Suprapubic skin (tissue), 4 donors: ENCODE data around the gene KRTDAP. TPM values are rescaled to one million over a fixed set of nuclear protein-coding genes. Genes with fewer than 3 reads are reported as not detected.

Experiments used
- DNase-seq, 2 donors: peaks; one replicate each; pipeline ENCODE4 v3.0.0-alpha.2; 2019; ENCODE audit warnings: low spot score in 2 of 2
- H3K27ac ChIP-seq: fragments of 200-600 bp; sonication (generic); one replicate; pipeline ENCODE4 v1.5.1; 2019
- H3K27me3 ChIP-seq: fragments of 200-600 bp; sonication (generic); one replicate; pipeline ENCODE4 v1.5.1; 2019
- H3K36me3 ChIP-seq: fragments of 200-600 bp; sonication (generic); one replicate; pipeline ENCODE4 v1.5.1; 2019
- H3K4me1 ChIP-seq: fragments of 200-600 bp; sonication (generic); one replicate; pipeline ENCODE4 v1.5.1; 2019
- H3K4me3 ChIP-seq: fragments of 200-600 bp; sonication (generic); one replicate; pipeline ENCODE4 v1.5.1; 2019; ENCODE audit warnings: mild to moderate bottlenecking
- H3K9me3 ChIP-seq: fragments of 200-600 bp; sonication (generic); one replicate; pipeline ENCODE4 v1.5.1; 2019
- EP300 ChIP-seq: sonication (generic); formaldehyde crosslinking; IDR thresholded peaks from one replicate; pipeline ENCODE4 v1.6.1; 2017; ENCODE audit warnings: antibody characterized with exemption
- POLR2A ChIP-seq, 2 donors: fragments of 450-650 bp; IDR thresholded peaks; one replicate each; pipeline ENCODE4 v1.6.1; 2017; ENCODE audit warnings: antibody characterized with exemption in 2 of 2, mild to moderate bottlenecking in 2 of 2, moderate library complexity in 2 of 2
- POLR2AphosphoS5 ChIP-seq, 3 donors: sonication (generic); formaldehyde crosslinking; IDR thresholded peaks; one replicate each; pipeline ENCODE4 v1.6.1; 2017; ENCODE audit warnings: antibody characterized with exemption in 3 of 3
- WGBS: methylation state at CpG from one replicate; pipeline ENCODE4 v1.1.5; 2018; 5-methylcytosine and 5-hydroxymethylcytosine counted together
- total RNA-seq, 4 donors: library from RNA; depleted of rRNA; stranded (reverse); fragments of >200 nt; gene quantifications; one replicate each; pipeline ENCODE4 v1.1.0, GENCODE V29; 2016
- TF ChIP-seq, protein P1 (sequence below), 2 donors: fragments of 200-600 bp in 1 of 2; fragments of 450-650 bp in 1 of 2; sonication (generic) in 1 of 2; IDR thresholded peaks; one replicate each; pipeline ENCODE4 v1.5.1; 2016 to 2019; ENCODE audit warnings: antibody characterized with exemption in 2 of 2, mild to moderate bottlenecking in 1 of 2, moderate library complexity in 1 of 2

Gene KRTDAP
- total RNA-seq, 4 donors from 2014 or later, result 1,056 to 12,237 (median 8,197) TPM

DNA sequence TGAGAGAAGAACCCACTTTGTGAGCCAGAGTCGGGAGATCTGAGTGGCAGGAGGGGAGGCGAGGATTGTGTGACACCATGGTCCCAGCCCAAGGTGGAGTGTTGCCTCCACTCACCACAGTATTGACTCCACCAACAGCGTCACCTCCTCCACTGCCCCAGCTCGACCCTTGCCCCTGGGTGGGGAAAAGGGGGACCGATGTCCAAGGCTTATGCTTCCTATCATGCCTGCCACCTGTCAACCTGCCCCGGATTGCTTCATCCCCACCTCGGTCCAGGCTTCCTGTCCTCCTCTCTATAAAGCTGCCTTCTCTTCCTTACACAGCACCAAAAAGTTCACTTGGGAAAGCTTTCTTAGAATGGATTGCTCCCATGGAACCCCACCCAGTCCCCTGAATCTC lies 15.7 kb upstream of the KRTDAP start:
- TF ChIP-seq, protein P1, sequence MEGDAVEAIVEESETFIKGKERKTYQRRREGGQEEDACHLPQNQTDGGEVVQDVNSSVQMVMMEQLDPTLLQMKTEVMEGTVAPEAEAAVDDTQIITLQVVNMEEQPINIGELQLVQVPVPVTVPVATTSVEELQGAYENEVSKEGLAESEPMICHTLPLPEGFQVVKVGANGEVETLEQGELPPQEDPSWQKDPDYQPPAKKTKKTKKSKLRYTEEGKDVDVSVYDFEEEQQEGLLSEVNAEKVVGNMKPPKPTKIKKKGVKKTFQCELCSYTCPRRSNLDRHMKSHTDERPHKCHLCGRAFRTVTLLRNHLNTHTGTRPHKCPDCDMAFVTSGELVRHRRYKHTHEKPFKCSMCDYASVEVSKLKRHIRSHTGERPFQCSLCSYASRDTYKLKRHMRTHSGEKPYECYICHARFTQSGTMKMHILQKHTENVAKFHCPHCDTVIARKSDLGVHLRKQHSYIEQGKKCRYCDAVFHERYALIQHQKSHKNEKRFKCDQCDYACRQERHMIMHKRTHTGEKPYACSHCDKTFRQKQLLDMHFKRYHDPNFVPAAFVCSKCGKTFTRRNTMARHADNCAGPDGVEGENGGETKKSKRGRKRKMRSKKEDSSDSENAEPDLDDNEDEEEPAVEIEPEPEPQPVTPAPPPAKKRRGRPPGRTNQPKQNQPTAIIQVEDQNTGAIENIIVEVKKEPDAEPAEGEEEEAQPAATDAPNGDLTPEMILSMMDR (IDR thresholded peaks at IDR 0.05), result no peak
- TF ChIP-seq EP300, result no peak
- 84% methylated on average over 7 of the region's 7 CpGs for WGBS
- H3K9me3 ChIP-seq, result no peaks in the 10 kb centered on the region
- H3K4me3 ChIP-seq, result no peak overlapping the region
- H3K36me3 ChIP-seq, result no peaks in the 10 kb centered on the region
- DNase-seq, result no peak
- no peak overlapping the region for H3K27ac ChIP-seq
- H3K4me1 ChIP-seq, result peaks cover 32% of the 10 kb centered on the region
- peaks cover 16% of the 10 kb centered on the region for H3K27me3 ChIP-seq

DNA sequence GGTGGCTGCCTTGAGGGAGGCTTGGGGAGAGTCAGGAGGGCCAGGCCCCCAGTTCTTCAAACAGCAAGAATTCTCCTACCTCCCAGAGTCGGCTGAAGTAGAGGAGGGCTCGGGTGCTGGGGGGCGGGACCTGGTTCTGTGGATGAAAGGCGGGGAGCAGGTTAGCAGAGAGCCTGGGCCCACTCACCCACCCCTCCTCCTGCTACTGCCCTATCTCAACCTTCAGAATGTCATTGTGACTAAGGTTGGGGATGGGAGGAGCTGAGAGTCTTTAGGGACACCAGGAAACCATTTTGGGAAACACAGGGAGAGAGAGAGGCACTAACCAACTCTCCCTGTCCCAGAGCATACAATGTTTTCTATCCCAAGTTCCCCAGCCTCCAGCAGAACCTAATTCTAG lies 12.5 kb upstream of the KRTDAP start:
- Histone ChIP-seq H3K27me3 (no peaks in the 10 kb centered on the region), H3K4me1 (peaks cover 13% of the 10 kb centered on the region), H3K27ac (no peak overlapping the region), H3K9me3 (no peaks in the 10 kb centered on the region), H3K4me3 (no peak overlapping the region), H3K36me3 (no peaks in the 10 kb centered on the region)
- DNase-seq, result no peak
- WGBS, result 83% methylated on average over 4 of the region's 4 CpGs
- no peak for TF ChIP-seq POLR2A (IDR thresholded peaks at IDR 0.05)

DNA sequence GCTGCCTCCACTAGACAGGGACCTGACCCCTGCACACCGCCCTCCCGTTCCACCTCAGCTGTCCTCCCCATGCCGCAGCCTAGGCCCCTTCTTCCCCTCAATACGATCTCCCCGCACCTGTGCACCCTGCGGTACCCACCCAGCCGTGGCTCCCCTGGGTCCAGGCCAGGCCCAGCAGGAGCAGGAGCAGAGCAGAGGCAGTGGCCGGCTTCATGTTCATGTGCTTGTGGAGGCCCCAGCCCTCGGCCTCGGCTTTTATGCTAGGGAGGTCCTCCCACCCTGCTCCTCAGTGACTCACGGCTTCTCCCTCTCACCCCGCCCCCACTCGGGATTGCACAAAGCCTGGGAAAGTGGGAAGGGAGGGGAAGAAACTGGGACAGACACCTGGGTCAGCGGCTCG lies 11.4 kb upstream of the KRTDAP start:
- Histone ChIP-seq H3K9me3 (no peaks in the 10 kb centered on the region), H3K27ac (peak overlapping the region; percentile 83), H3K4me1 (peaks cover 13% of the 10 kb centered on the region), H3K4me3 (peak overlapping the region; percentile 38), H3K36me3 (no peaks in the 10 kb centered on the region), H3K27me3 (no peaks in the 10 kb centered on the region)
- 65% methylated on average over 15 of the region's 15 CpGs for WGBS
- TF ChIP-seq POLR2AphosphoS5 (IDR thresholded peaks at IDR 0.05) (peak in 1 of 3 donors; percentile 57), POLR2A (IDR thresholded peaks at IDR 0.05) (peak in 1 of 2 donors; percentile 20), EP300 (no peak)
- TF ChIP-seq, protein P1 (IDR thresholded peaks at IDR 0.05), result no peak
- DNase-seq, result no peak

DNA sequence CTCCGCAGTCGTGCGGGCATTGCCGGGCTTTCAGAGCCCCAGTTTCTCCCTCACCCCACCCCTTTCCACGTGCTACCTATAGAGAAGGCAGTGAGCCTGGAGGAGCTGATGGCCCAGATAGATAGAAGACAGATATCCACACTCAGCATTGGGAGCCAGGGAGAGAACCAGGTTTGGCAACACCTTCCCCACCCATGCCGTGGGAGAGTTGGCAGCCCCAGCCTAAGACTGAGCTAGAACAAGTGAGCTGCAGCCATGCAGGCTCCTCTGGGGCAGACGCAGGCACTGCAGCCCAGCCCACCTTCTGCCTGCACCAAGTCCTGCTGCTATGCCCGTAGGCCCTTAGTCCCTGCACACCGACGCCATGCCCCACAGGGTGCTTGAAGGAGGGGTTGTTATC lies 10.3 kb upstream of the KRTDAP start:
- no peak for DNase-seq
- H3K4me1 ChIP-seq, result peaks cover 16% of the 10 kb centered on the region
- H3K4me3 ChIP-seq, result peak overlapping the region; percentile 38
- H3K36me3 ChIP-seq, result no peaks in the 10 kb centered on the region
- H3K27ac ChIP-seq, result peak overlapping the region; percentile 83
- WGBS, result 64% methylated on average over 8 of the region's 10 CpGs
- TF ChIP-seq POLR2AphosphoS5 (IDR thresholded peaks at IDR 0.05) (peak in 1 of 3 donors; percentile 28), EP300 (no peak)
- H3K9me3 ChIP-seq, result no peaks in the 10 kb centered on the region
- H3K27me3 ChIP-seq, result no peaks in the 10 kb centered on the region

DNA sequence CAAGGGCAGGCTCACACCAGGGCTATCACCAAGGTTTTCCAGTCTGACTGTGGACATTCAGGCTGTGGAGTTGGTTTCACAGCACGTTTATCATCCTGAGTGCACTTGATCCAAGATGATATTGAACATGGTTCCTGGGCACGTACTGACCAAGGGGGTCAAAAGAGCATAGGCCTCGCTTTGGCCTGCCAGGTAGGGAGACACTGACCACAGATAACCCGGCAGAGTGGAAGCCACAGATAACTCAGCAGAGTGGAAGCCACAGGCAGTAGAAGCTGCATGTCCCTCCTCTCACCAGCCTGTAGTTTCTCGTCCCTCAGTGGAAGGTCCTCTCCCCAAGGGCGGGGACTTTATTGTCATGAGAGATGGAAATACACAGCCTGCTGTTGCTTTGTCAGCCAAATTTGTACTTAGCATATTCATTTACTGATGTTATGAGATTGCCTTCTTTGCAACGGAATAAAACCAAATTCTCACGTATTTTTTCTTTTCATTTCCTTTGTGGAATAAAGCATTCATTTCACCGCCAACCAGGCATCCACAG lies 8.8 kb upstream of the KRTDAP start:
- DNase-seq, result no peak
- H3K27me3 ChIP-seq, result no peaks in the 10 kb centered on the region
- H3K27ac ChIP-seq, result peak overlapping the region; percentile 83
- 60% methylated on average over 9 of the region's 9 CpGs for WGBS
- H3K36me3 ChIP-seq, result no peaks in the 10 kb centered on the region
- TF ChIP-seq, protein P1 (IDR thresholded peaks at IDR 0.05), result no peak
- no peak for TF ChIP-seq EP300
- no peak for TF ChIP-seq POLR2A (IDR thresholded peaks at IDR 0.05)
- TF ChIP-seq POLR2AphosphoS5 (IDR thresholded peaks at IDR 0.05), result no peak
- H3K4me3 ChIP-seq, result peak overlapping the region; percentile 38
- H3K9me3 ChIP-seq, result no peaks in the 10 kb centered on the region
- H3K4me1 ChIP-seq, result peaks cover 32% of the 10 kb centered on the region

DNA sequence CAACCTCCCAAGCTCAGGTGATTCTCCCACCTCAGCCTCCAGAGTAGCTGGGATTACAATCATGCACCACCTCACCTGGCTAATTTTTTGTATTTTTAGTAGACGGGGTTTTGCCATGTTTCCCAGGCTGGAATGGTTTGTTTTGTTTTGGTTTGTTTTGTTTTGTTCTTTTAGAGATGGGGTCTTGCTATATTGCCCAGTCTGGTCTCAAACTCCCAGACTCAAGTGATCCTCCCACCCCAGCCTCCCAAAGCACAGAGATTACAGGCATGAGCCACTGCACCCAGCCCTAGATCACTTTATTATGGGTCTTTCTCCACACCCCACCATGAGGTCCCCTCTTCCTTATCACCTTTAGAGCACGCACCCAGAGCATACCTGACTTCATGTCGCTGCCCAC lies 8.0 kb upstream of the KRTDAP start:
- DNase-seq, result no peak
- no peak overlapping the region for H3K4me3 ChIP-seq
- peaks cover under 1% of the 10 kb centered on the region for H3K27me3 ChIP-seq
- H3K27ac ChIP-seq, result no peak overlapping the region
- H3K4me1 ChIP-seq, result peaks cover 38% of the 10 kb centered on the region
- no peaks in the 10 kb centered on the region for H3K9me3 ChIP-seq
- TF ChIP-seq, protein P1 (IDR thresholded peaks at IDR 0.05), result no peak
- TF ChIP-seq EP300 (no peak), POLR2AphosphoS5 (IDR thresholded peaks at IDR 0.05) (no peak), POLR2A (IDR thresholded peaks at IDR 0.05) (no peak)
- no peaks in the 10 kb centered on the region for H3K36me3 ChIP-seq
- 81% methylated on average over 3 of the region's 3 CpGs for WGBS
